ENCODE measurements around the gene ATXN1. TPM values are rescaled to one million over a fixed set of nuclear protein-coding genes. Genes with fewer than 3 reads are reported as not detected.

Gene ATXN1
- total RNA-seq, 1 experiment from 2014 or later = 16.5 TPM

DNA sequence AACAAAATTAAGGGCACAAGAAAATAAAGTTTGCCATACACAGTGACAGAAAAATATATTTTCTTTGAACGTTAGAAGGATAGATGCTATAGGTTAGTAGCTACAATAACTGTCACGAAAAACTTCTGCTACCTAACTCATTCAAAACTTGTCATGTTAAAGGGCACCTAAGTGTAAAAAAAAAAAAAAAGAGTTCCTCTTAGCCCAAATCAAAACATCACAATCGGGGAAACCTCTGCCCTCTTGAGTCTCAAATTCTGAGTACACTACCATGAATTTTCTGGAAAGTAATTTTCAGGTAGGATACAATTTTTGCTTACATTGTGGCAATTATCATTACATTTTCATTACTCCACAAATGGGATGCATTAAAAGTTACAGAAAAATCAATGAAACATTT lies 5.7 kb downstream of the ATXN1 start:
- POLR2A ChIA-PET = interaction anchor here (0.9 to 4.8 kb wide), 2 partner anchors 19 to 30 kb away, joined by 3 to 47 read pairs; no protein-coding TSS in a partner anchor
- H3K9me3 Mint-ChIP-seq (ENCODE audit: unreplicated experiment) = no peaks in the 10 kb centered on the region
- H3K4me1 Mint-ChIP-seq (ENCODE audit: insufficient read depth, unreplicated experiment) = peaks cover 28% of the 10 kb centered on the region
- CTCF ChIA-PET = no interaction called here
- no peak overlapping the region for H3K4me3 Mint-ChIP-seq (ENCODE audit: unreplicated experiment)
- H3K36me3 Mint-ChIP-seq (ENCODE audit: insufficient read depth, unreplicated experiment) = no peaks in the 10 kb centered on the region
- DNase-seq (ENCODE audit: unreplicated experiment) = no peak
- BruUV-seq (replicated peaks) = no TSS peak
- H3K27ac Mint-ChIP-seq (ENCODE audit: low read depth, unreplicated experiment) = no peak overlapping the region
- intact Hi-C loops (cut with micrococcal nuclease) = no loop called here
- H3K27me3 Mint-ChIP-seq (ENCODE audit: insufficient read depth, unreplicated experiment) = no peaks in the 10 kb centered on the region
- TF ChIP-seq, protein P1, sequence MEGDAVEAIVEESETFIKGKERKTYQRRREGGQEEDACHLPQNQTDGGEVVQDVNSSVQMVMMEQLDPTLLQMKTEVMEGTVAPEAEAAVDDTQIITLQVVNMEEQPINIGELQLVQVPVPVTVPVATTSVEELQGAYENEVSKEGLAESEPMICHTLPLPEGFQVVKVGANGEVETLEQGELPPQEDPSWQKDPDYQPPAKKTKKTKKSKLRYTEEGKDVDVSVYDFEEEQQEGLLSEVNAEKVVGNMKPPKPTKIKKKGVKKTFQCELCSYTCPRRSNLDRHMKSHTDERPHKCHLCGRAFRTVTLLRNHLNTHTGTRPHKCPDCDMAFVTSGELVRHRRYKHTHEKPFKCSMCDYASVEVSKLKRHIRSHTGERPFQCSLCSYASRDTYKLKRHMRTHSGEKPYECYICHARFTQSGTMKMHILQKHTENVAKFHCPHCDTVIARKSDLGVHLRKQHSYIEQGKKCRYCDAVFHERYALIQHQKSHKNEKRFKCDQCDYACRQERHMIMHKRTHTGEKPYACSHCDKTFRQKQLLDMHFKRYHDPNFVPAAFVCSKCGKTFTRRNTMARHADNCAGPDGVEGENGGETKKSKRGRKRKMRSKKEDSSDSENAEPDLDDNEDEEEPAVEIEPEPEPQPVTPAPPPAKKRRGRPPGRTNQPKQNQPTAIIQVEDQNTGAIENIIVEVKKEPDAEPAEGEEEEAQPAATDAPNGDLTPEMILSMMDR (IDR thresholded peaks at IDR 0.05; ENCODE audit: unreplicated experiment) = no peak

GRCh38 chr6:16754876-16755275 lies 6.4 kb downstream of the ATXN1 start:
- Mint-ChIP-seq H3K4me1 (ENCODE audit: insufficient read depth, unreplicated experiment) (peaks cover 28% of the 10 kb centered on the region), H3K9me3 (ENCODE audit: unreplicated experiment) (no peaks in the 10 kb centered on the region), H3K27ac (ENCODE audit: low read depth, unreplicated experiment) (no peak overlapping the region), H3K4me3 (ENCODE audit: unreplicated experiment) (no peak overlapping the region), H3K27me3 (ENCODE audit: insufficient read depth, unreplicated experiment) (no peaks in the 10 kb centered on the region), H3K36me3 (ENCODE audit: insufficient read depth, unreplicated experiment) (no peaks in the 10 kb centered on the region)
- CTCF ChIA-PET = interaction anchor here (0.5 to 0.7 kb wide), 2 partner anchors 40 to 210 kb away, joined by 3 to 5 read pairs; no protein-coding TSS in a partner anchor
- intact Hi-C loops (cut with micrococcal nuclease) = no loop called here
- POLR2A ChIA-PET = interaction anchor here (0.9 to 4.8 kb wide), 4 partner anchors 10 to 29 kb away, joined by 3 to 47 read pairs (median 4); no protein-coding TSS in a partner anchor
- no TSS peak for BruUV-seq (replicated peaks)
- TF ChIP-seq, protein P1 (IDR thresholded peaks at IDR 0.05; ENCODE audit: unreplicated experiment) = no peak
- DNase-seq (ENCODE audit: unreplicated experiment) = no peak

- Mint-ChIP-seq H3K27me3 (ENCODE audit: insufficient read depth, unreplicated experiment) (no peaks in the 10 kb centered on the region), H3K36me3 (ENCODE audit: insufficient read depth, unreplicated experiment) (no peaks in the 10 kb centered on the region), H3K27ac (ENCODE audit: low read depth, unreplicated experiment) (no peak overlapping the region), H3K9me3 (ENCODE audit: unreplicated experiment) (no peaks in the 10 kb centered on the region), H3K4me3 (ENCODE audit: unreplicated experiment) (no peak overlapping the region), H3K4me1 (ENCODE audit: insufficient read depth, unreplicated experiment) (peaks cover 28% of the 10 kb centered on the region)
- TF ChIP-seq, protein P1 (IDR thresholded peaks at IDR 0.05; ENCODE audit: unreplicated experiment) = no peak
- intact Hi-C loops (cut with micrococcal nuclease) = no loop called here
- ChIA-PET CTCF (interaction anchor here (0.5 to 0.7 kb wide), 3 partner anchors 40 to 210 kb away, joined by 3 to 5 read pairs (median 5); no protein-coding TSS in a partner anchor), POLR2A (interaction anchor here (0.5 to 4.8 kb wide), 5 partner anchors 8 to 422 kb away, joined by 3 to 47 read pairs (median 4); no protein-coding TSS in a partner anchor)
- no TSS peak for BruUV-seq (replicated peaks)
- DNase-seq (ENCODE audit: unreplicated experiment) = no peak
Observed at GRCh38 chr6:16754274-16754673, 7.0 kb downstream of the ATXN1 start.

DNA sequence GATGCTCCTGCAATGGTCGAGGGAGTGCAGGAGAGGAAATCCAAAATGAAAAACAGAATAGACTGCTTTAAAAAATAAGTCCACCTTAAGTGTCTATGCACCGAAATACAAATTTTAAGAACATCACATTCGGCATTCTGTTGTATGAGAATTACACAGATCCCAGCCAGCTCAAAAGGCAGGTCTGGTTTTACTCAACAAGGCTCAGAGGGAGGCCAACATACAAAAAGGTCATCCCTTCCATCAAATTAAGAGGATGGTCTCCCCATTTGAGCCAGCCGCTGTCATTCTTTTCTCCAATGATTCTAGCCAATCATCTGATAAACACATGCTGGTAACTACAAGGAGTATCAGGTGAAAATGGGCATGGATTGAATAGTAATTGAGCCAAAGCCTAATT lies 7.9 kb downstream of the ATXN1 start:
- Mint-ChIP-seq H3K4me3 (ENCODE audit: unreplicated experiment) (no peak overlapping the region), H3K4me1 (ENCODE audit: insufficient read depth, unreplicated experiment) (peaks cover 29% of the 10 kb centered on the region), H3K9me3 (ENCODE audit: unreplicated experiment) (no peaks in the 10 kb centered on the region), H3K27ac (ENCODE audit: low read depth, unreplicated experiment) (no peak overlapping the region), H3K27me3 (ENCODE audit: insufficient read depth, unreplicated experiment) (no peaks in the 10 kb centered on the region), H3K36me3 (ENCODE audit: insufficient read depth, unreplicated experiment) (no peaks in the 10 kb centered on the region)
- POLR2A ChIA-PET = interaction anchor here (0.7 to 4.8 kb wide), 5 partner anchors 8 to 233 kb away, joined by 3 to 47 read pairs (median 4); no protein-coding TSS in a partner anchor
- intact Hi-C loops (cut with micrococcal nuclease) = no loop called here
- CTCF ChIA-PET = no interaction called here
- no peak for DNase-seq (ENCODE audit: unreplicated experiment)
- TF ChIP-seq, protein P1 (IDR thresholded peaks at IDR 0.05; ENCODE audit: unreplicated experiment) = no peak
- no TSS peak for BruUV-seq (replicated peaks)
